NB4 (cell line): ENCODE measurements around the gene LRRC4.

Experiments used
- POLR2A ChIP-seq: IDR thresholded peaks from 2 replicates; pipeline ENCODE4 v1.6.1; 2011; ENCODE audit warnings: mild to moderate bottlenecking; ENCODE audit not compliant: insufficient read length; ENCODE audit errors: extremely low read depth
- TF ChIP-seq, protein P1 (sequence below): IDR thresholded peaks from one replicate; pipeline ENCODE4 v1.5.1; 2012; ENCODE audit warnings: low read depth, low read length
- TF ChIP-seq, protein P2 (sequence below): IDR thresholded peaks from 2 replicates; pipeline ENCODE4 v1.6.1; 2011; ENCODE audit warnings: low read depth, low read length

DNA sequence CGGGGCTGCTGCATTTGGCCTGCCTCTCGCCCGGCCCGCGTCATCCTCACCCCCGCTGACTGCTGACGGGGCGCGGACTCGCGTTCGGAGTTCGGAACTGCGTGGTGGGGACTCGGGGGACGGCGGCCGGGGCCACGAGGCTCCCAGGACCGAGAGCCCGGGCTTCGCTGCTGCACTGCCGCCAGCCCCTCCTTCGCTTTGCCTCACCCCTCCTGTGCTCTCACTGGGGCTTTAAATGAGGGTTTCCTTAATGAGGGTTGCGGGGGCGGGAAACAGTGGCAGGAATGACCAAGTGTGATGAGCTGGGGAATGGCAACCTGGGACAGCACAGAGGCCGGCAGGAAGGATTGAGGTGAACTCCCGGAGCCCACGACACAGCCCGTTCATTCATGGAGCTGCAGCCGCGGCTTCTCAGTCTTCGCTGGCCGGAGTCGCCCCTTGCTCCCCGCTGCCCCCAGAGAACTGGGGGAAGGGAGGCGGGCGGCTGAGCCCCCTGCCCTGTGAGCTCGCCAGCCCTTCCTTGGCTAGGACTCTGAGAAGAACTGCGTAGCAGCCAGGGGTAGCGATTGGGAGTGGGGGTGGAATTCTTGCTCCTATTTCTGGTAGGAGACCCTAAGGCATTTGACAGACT is 1.5 kb upstream of the LRRC4 start:
- TF ChIP-seq POLR2A = no peak
- TF ChIP-seq, protein P1, sequence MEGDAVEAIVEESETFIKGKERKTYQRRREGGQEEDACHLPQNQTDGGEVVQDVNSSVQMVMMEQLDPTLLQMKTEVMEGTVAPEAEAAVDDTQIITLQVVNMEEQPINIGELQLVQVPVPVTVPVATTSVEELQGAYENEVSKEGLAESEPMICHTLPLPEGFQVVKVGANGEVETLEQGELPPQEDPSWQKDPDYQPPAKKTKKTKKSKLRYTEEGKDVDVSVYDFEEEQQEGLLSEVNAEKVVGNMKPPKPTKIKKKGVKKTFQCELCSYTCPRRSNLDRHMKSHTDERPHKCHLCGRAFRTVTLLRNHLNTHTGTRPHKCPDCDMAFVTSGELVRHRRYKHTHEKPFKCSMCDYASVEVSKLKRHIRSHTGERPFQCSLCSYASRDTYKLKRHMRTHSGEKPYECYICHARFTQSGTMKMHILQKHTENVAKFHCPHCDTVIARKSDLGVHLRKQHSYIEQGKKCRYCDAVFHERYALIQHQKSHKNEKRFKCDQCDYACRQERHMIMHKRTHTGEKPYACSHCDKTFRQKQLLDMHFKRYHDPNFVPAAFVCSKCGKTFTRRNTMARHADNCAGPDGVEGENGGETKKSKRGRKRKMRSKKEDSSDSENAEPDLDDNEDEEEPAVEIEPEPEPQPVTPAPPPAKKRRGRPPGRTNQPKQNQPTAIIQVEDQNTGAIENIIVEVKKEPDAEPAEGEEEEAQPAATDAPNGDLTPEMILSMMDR = no peak
- TF ChIP-seq, protein P2, sequence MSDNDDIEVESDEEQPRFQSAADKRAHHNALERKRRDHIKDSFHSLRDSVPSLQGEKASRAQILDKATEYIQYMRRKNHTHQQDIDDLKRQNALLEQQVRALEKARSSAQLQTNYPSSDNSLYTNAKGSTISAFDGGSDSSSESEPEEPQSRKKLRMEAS = no peak
